HG03175 (cell line): ENCODE results near the gene KCNE1.
A peak's percentile ranks its signal among the peaks of the same experiment; 100 is the strongest.
"Not testable (repeated sequence)": the region's sequence is repeated elsewhere in the genome, so short reads cannot be mapped to it uniquely, and the experiment has no call there.

Source experiments
- ATAC-seq: cut with Tn5 transposase; IDR thresholded peaks from one replicate; pipeline ENCODE4 v1.9.1; 2021; ENCODE audit warnings: mild to moderate bottlenecking, moderate library complexity; ENCODE audit not compliant: unreplicated experiment

KCNE1 gene

GRCh38 chr21:34511787-34512455 is at the start of gene KCNE1:
Gene KCNE1, minus strand, starts transcription at chr21:34512210. Its CDS starts 62,576 bp downstream, at chr21:34449634.
- ATAC-seq, result no peak

DNA sequence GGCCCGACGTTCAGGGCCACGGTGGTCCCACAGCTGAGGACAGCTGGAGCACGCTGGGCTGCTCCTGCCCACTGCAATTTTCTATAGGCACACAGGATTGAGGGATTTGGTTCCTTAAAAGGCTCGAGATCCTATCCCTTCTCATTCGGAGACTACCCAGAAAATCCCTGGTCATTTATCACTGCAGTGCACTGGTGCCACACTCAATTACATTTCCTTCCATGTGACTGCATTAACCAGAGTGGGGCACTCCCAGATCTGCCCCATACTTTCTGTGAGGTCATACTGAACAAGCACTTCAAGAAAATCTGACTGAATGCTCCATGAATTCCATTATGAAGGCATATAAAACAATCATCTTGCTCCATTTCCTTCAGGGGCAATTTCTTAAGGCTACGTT is 49.8 kb upstream of the KCNE1 start:
- no peak for ATAC-seq

DNA sequence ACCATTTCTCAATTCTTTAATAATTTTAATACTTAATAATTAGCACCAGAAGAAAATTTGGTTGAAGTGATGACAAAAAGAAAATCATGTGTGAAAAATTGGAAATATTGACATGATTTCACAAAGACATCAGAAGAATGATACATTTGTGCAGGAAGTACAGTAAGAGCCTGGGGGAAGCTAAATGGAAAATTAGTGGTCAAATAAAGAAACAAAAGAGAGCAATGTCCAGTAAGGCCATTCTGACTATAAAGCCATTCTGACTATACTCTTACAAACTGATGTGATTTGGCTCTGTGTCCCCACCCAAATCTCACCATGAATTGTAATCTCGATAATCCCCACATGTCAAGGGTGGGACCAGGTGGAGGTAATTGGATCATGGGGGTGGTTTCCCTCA is 48.6 kb upstream of the KCNE1 start:
- no peak for ATAC-seq

GRCh38 chr21:34560021-34560420 is 48.0 kb upstream of the KCNE1 start:
- ATAC-seq, result no peak

DNA sequence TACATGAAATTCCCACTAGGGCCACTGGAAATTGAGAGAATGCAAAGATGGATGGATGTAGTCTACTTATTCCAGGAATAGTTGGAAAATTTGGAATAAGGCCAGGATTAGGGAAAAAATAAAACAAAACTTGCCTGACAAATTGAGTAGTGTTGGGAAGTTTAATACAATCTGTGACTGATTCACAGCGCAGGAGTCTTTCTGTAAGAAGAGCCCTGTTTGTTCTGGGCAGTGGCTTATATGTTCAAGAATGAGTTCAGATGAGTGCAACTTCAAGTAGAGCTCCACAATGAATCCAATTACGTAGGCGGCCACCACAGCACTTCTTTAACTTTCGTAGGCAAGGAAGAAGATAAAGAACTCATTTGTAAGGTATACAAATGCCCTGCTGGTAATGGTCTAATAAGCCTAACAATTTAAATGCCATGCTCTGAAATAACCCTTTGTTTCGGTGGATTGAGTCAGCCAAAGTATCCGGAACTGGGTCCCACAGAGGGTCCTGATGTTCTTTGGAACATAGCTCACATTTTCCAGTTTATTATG is 47.1 kb upstream of the KCNE1 start:
- ATAC-seq, result no peak

DNA sequence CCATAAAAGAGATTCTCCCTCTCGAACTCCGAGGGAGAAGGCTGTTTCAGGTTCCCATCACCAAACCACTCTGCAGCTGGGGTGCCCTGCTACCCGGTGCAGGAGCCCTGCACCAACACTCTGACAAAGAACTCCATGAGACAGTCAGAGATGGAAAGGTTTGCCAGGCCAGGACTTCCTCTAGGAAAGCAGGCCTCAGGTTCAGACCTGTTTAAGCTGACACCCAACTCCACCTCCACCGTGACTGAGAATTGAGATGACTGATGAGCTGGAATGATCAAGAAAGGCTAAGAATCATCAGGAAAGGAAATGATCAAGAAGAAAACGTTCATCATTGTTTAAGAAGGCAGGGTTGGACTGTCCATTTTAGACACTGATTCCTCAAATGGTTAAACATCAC is 46.2 kb upstream of the KCNE1 start:
- ATAC-seq, result no peak

DNA sequence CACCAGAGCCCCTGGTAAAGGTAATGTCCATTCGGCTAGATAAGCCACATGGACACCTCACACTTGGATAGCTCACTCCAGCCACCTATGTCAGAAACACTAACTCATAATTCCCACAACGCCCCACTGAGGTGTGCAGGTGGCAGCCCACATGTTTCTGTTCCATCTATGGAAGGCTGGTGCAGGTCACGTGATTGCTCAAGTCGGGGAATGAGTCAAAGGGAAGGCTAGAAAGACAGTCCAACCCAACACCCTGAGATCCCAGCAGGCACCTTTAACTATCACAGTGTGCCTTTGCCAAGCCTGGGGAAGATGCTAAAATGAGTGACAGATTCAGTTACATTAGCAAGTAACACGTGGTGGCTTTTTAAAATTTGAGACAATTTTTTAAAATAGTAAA is 45.3 kb upstream of the KCNE1 start:
- no peak for ATAC-seq

DNA sequence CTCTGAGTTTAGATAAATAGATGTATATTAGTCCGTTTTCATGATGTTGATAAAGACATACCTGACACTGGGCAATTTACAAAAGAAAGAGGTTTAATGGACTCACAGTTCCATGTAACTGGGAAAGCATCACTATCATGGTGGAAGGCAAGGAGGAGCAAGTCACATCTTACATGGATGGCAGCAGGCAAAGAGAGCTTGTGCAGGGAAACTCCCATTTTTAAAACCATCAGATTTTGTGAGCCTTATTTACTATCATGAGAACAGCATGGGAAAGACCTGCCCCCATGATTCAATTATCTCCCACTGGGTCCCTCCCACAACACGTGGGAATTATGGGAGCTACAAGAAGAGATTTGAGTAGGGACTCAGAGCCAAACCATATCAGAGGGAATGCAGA is 42.7 kb upstream of the KCNE1 start:
- not testable (repeated sequence) for ATAC-seq

GRCh38 chr21:34554227-34554626 is 42.2 kb upstream of the KCNE1 start:
- no peak for ATAC-seq

DNA sequence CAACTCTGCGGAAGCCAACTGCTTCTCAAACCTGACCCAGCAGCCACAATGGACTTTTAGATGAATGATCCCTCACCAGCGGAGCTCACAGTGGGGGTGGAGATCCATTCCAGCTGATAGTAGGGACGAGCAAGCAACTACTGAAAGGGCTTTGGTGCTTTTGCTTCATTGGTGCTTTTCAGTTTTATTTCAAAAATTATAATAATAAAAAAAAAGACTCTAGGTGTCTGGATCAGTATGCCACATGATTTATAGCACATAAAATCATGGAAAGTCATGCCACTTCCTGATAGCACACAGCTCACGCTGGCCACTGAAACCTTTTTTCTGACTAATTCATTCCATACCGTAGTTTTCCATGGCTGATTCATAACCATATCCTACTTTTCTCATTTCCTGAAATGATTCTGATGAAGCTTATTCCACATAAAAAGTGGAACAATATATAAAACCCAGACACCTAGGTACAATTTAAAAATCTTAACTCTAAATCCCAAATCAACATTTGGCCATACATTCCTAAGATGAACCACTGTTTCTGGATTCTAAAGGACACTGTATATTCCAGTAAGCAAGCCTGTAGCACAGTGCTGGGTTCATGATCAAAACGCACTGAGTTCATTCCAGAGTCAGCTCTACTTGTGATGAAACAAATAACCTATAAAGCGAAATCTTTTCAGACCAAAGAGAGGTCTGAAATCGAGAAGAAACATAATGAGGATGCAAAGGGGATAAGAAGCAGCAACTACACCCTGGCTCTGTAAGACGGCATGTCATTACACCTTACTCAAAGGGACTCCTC is 41.3 kb upstream of the KCNE1 start:
- ATAC-seq, result no peak

- no peak for ATAC-seq
Measured at GRCh38 chr21:34552360-34553098, 40.5 kb upstream of the KCNE1 start.

DNA sequence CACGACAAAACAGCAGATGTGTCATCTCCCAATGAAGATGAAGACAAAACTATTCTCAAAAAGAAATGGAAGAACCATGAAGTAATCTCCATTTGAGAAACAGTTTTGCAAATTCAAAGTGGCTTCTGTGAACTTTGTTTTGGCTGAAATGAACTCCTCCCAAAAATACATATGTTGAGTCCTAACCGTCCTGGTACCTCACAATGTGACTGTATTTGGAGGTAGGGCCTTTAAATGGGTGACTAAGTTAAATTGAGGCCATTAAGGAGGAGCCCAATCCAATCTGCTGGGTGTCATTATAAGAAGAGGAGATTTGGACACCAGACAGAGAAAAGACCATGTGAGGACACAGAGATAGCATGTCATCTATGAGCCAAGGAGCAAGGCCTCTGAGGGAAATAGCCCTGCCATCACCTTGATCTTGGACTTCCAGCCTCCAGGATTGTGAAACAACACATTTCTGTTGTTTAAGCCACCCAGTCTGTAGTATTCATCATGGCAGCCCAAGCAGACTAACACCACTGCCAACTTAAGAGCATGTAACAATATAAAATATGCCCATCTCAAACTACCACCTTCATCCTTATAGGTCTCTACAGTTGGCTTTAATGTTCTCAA is 38.3 kb upstream of the KCNE1 start:
- no peak for ATAC-seq

DNA sequence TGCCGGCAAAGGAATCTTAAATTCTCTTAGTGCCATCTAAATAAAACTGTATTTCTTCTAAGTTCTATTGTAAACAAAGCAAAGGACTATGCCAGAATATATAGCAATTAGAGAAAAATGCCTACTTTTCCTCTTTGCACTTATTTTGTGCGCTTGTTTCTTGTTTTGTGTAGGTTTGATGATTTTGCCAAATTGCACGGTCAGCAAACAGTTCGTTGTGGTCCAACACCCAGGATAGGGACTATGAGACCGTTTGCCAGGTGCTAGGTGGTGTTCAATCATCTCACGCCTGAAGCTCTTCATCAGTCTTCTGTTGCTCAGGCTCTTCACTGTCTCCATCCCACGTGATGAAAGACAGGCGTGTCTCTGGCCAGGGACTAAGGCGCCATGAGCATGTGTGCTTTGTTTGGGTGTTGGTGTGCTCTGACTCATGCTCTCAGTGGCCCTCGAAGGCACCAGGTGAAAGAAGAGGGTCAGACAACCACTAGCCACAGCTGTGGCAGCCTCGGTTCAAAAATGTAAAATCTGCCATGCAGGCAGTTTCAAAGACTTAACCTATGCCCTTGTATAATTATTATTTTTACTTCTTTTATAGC is 36.9 kb upstream of the KCNE1 start:
- no peak for ATAC-seq

DNA sequence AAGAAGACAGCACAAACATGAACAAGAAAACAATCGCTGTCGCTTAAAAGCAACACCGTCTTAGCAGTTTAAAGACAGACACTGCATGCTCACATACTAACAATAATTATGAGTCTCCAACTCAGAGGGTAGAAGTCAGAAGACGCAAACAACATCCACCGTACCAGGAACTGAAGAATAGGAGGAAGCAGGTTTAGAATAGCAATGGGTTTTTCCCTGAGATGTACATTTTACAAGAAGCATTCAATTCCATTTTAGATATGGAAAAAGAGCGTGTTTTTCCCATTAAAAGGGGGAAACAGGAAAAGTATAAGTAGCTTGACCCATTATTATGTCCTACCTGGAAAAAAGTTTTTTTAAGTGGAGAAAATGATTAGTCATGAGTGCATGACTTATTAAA is 34.5 kb upstream of the KCNE1 start:
- ATAC-seq, result no peak

DNA sequence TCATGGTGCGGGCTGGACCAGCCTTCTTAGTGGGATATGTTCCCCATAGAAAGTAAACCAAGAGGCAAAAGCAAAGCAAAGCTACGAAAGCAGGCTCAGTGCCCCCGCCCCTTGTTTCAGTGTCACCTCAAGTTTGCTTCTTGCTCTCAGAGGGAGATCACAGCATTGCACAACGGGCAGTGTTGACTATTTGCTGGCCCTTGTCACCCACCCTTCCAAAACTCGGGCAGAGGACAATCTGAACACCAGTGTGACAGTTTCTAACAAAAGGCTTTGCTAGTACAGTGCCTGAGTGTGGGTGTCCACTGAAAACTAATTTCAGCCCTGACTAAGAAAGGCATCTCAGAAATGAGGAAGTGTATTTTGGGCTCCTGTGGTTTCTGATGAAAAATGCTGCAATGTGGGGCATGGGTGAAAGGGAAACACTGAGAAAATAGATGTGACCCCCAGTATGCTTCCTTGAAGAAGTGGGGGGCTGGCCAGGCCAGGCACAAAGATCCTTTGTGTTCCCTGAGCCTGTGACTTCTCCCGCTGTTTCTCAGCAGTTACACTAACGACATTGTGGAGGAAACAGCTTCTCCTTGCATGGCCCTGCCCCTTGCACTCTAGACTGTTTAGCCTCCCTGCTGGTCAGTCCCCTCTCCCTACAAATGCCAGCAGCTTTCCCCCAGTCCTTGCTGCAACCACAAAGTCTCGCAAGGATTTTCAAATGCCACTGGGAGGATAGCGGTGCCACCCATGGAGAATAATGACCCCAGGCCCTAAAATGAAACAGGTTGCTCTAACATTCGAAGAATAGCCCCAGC is 33.3 kb upstream of the KCNE1 start:
- ATAC-seq, result peak; percentile 88

- ATAC-seq, result no peak
Measured at GRCh38 chr21:34544032-34544496, 32.1 kb upstream of the KCNE1 start.

GRCh38 chr21:34543017-34543416 is 31.0 kb upstream of the KCNE1 start:
- no peak for ATAC-seq

GRCh38 chr21:34540206-34540605 is 28.2 kb upstream of the KCNE1 start:
- ATAC-seq, result no peak

GRCh38 chr21:34537838-34538237 is 25.8 kb upstream of the KCNE1 start:
- ATAC-seq, result no peak

DNA sequence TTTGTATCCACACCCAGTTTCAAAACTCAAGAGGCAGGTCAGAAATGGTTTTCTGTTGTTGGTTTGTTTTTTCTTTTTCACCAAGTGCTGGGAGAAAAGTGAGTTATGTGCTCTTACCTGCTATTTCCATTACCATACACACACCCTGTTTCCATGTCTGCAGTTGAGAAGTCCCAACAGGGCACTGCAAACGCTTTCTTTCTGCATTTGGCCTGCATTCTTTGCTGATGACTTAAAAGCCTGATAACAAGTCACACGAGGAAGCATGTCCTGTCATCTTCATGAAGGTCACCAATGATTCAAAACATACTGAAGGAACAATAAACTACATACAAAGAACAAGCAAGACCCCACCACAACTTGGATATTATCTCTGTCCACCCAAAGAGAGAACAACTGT is 24.8 kb upstream of the KCNE1 start:
- ATAC-seq, result no peak
